ENCODE measurements around the gene PCMT1. TPM values are rescaled to one million over a fixed set of nuclear protein-coding genes. Genes with fewer than 3 reads are reported as not detected.
A peak's percentile ranks its signal among the peaks of the same experiment; 100 is the strongest.

Gene PCMT1
- total and polyA plus RNA-seq, 9 of the 15 experiments (the other 6 are each of a cell fraction or from before 2014, with no cell fraction given): 217 to 541 (median 327) TPM

DNA sequence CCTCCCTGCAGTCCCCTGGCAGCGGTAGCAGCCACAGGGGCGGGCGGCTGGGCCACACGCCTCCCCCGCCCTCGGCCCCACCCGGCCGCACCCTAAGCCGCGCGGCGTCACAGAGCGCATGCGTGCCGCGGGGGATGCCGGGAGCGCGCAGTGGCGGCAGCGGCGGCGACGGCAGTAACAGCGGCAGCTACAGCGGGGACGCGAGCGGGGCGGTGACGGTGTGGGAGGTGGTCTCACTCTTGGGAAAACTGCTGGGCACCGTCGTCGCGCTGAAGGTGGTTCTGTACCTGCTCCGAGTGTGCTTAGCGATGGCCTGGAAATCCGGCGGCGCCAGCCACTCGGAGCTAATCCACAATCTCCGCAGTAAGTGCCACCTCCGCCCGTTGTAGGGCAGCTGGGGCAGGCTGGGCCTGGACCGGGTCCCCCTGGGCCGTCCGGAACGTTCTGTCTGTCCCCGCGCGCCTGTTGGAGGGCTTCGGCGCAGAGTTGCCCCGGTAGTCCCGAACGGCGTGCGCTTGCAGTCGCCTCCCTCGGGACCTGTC, at the start of gene PCMT1 (continued):
- TF ChIP-seq RBBP5 (IDR thresholded peaks at IDR 0.05; ENCODE audit: borderline replicate concordance, insufficient read depth, low read length, poor library complexity, severe bottlenecking): peak; percentile 91
- TF ChIP-seq, protein P1, sequence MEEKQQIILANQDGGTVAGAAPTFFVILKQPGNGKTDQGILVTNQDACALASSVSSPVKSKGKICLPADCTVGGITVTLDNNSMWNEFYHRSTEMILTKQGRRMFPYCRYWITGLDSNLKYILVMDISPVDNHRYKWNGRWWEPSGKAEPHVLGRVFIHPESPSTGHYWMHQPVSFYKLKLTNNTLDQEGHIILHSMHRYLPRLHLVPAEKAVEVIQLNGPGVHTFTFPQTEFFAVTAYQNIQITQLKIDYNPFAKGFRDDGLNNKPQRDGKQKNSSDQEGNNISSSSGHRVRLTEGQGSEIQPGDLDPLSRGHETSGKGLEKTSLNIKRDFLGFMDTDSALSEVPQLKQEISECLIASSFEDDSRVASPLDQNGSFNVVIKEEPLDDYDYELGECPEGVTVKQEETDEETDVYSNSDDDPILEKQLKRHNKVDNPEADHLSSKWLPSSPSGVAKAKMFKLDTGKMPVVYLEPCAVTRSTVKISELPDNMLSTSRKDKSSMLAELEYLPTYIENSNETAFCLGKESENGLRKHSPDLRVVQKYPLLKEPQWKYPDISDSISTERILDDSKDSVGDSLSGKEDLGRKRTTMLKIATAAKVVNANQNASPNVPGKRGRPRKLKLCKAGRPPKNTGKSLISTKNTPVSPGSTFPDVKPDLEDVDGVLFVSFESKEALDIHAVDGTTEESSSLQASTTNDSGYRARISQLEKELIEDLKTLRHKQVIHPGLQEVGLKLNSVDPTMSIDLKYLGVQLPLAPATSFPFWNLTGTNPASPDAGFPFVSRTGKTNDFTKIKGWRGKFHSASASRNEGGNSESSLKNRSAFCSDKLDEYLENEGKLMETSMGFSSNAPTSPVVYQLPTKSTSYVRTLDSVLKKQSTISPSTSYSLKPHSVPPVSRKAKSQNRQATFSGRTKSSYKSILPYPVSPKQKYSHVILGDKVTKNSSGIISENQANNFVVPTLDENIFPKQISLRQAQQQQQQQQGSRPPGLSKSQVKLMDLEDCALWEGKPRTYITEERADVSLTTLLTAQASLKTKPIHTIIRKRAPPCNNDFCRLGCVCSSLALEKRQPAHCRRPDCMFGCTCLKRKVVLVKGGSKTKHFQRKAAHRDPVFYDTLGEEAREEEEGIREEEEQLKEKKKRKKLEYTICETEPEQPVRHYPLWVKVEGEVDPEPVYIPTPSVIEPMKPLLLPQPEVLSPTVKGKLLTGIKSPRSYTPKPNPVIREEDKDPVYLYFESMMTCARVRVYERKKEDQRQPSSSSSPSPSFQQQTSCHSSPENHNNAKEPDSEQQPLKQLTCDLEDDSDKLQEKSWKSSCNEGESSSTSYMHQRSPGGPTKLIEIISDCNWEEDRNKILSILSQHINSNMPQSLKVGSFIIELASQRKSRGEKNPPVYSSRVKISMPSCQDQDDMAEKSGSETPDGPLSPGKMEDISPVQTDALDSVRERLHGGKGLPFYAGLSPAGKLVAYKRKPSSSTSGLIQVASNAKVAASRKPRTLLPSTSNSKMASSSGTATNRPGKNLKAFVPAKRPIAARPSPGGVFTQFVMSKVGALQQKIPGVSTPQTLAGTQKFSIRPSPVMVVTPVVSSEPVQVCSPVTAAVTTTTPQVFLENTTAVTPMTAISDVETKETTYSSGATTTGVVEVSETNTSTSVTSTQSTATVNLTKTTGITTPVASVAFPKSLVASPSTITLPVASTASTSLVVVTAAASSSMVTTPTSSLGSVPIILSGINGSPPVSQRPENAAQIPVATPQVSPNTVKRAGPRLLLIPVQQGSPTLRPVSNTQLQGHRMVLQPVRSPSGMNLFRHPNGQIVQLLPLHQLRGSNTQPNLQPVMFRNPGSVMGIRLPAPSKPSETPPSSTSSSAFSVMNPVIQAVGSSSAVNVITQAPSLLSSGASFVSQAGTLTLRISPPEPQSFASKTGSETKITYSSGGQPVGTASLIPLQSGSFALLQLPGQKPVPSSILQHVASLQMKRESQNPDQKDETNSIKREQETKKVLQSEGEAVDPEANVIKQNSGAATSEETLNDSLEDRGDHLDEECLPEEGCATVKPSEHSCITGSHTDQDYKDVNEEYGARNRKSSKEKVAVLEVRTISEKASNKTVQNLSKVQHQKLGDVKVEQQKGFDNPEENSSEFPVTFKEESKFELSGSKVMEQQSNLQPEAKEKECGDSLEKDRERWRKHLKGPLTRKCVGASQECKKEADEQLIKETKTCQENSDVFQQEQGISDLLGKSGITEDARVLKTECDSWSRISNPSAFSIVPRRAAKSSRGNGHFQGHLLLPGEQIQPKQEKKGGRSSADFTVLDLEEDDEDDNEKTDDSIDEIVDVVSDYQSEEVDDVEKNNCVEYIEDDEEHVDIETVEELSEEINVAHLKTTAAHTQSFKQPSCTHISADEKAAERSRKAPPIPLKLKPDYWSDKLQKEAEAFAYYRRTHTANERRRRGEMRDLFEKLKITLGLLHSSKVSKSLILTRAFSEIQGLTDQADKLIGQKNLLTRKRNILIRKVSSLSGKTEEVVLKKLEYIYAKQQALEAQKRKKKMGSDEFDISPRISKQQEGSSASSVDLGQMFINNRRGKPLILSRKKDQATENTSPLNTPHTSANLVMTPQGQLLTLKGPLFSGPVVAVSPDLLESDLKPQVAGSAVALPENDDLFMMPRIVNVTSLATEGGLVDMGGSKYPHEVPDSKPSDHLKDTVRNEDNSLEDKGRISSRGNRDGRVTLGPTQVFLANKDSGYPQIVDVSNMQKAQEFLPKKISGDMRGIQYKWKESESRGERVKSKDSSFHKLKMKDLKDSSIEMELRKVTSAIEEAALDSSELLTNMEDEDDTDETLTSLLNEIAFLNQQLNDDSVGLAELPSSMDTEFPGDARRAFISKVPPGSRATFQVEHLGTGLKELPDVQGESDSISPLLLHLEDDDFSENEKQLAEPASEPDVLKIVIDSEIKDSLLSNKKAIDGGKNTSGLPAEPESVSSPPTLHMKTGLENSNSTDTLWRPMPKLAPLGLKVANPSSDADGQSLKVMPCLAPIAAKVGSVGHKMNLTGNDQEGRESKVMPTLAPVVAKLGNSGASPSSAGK (IDR thresholded peaks at IDR 0.05): no peak; the same call in none of the 2 replicates
- TF ChIP-seq NR1H2 (CRISPR knock-in tag; IDR thresholded peaks at IDR 0.05): no peak
- TF ChIP-seq ZFX (CRISPR knock-in tag; IDR thresholded peaks at IDR 0.05): peak; percentile 83
- TF ChIP-seq, protein P2, sequence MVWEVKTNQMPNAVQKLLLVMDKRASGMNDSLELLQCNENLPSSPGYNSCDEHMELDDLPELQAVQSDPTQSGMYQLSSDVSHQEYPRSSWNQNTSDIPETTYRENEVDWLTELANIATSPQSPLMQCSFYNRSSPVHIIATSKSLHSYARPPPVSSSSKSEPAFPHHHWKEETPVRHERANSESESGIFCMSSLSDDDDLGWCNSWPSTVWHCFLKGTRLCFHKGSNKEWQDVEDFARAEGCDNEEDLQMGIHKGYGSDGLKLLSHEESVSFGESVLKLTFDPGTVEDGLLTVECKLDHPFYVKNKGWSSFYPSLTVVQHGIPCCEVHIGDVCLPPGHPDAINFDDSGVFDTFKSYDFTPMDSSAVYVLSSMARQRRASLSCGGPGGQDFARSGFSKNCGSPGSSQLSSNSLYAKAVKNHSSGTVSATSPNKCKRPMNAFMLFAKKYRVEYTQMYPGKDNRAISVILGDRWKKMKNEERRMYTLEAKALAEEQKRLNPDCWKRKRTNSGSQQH (CRISPR knock-in tag; IDR thresholded peaks at IDR 0.05): no peak
- TF ChIP-seq ZNF384 (IDR thresholded peaks at IDR 0.05; ENCODE audit: low read depth, low read length): no peak
- TF ChIP-seq ELF1 (tag; IDR thresholded peaks at IDR 0.05): 0 out of 2 replicates have a peak, but pooled peaks have one; percentile 57
- peak; percentile 83; the same call in 1 of the 2 replicates for TF ChIP-seq PHF8 (IDR thresholded peaks at IDR 0.05; ENCODE audit: borderline replicate concordance, low read length)
- no peak for TF ChIP-seq KLF10 (CRISPR knock-in tag; IDR thresholded peaks at IDR 0.05)
- TF ChIP-seq ZNF134 (CRISPR knock-in tag; conservative IDR thresholded peaks at IDR 0.05): no peak
- peak; percentile 67; the same call in 1 of the 2 replicates for TF ChIP-seq CBFB (CRISPR knock-in tag; IDR thresholded peaks at IDR 0.05)
- TF ChIP-seq ZNF12 (CRISPR knock-in tag; IDR thresholded peaks at IDR 0.05): no peak
- no peak for TF ChIP-seq ZNF23 (CRISPR knock-in tag; IDR thresholded peaks at IDR 0.05)
- TF ChIP-seq, protein P3, sequence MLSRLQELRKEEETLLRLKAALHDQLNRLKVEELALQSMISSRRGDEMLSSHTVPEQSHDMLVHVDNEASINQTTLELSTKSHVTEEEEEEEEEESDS (CRISPR knock-in tag; IDR thresholded peaks at IDR 0.05): no peak
- peak; percentile 3; the same call in 1 of the 2 replicates for TF ChIP-seq TGIF2 (CRISPR knock-in tag; IDR thresholded peaks at IDR 0.05)
- TF ChIP-seq SMAD1 (IDR thresholded peaks at IDR 0.05; ENCODE audit: low read depth, low read length, partially characterized antibody): no peak
